Stomach (tissue), 9 donors: ENCODE results near the gene PRKCE. TPM values are rescaled to one million over a fixed set of nuclear protein-coding genes. Genes with fewer than 3 reads are reported as not detected.

Experiments used
- DNase-seq, 2 donors: peaks; one replicate each; pipeline versions ENCODE4 v3.0.0 to v3.0.0-alpha.2; 2013 to 2019
- H3K27ac ChIP-seq, 5 donors: fragments of 200-600 bp in 4 of 5; sonication (generic) in 4 of 5; one replicate each; pipeline ENCODE4 v1.5.1; 2013 to 2019; ENCODE audit warnings: mild to moderate bottlenecking in 1 of 5, moderate library complexity in 1 of 5
- H3K27me3 ChIP-seq, 3 donors: fragments of 200-600 bp; sonication (generic); one replicate each; pipeline ENCODE4 v1.5.1; 2017 to 2019; ENCODE audit warnings: mixed run types in 1 of 3
- H3K36me3 ChIP-seq, 4 donors: fragments of 200-600 bp; sonication (generic); 1 replicate in 3 of 4; 2 replicates in 1 of 4; pipeline ENCODE4 v1.5.1; 2016 to 2019
- H3K4me1 ChIP-seq, 4 donors: fragments of 200-600 bp; sonication (generic); one replicate each; pipeline ENCODE4 v1.5.1; 2016 to 2019
- H3K4me3 ChIP-seq, 4 donors: fragments of 200-600 bp; sonication (generic) in 3 of 4; one replicate each; pipeline ENCODE4 v1.5.1; 2016 to 2019; ENCODE audit warnings: mild to moderate bottlenecking in 1 of 4
- H3K9me3 ChIP-seq, 4 donors: fragments of 200-600 bp; sonication (generic); one replicate each; pipeline ENCODE4 v1.5.1; 2016 to 2019
- EP300 ChIP-seq: sonication (generic); formaldehyde crosslinking; IDR thresholded peaks from one replicate; pipeline ENCODE4 v1.6.1; 2017; ENCODE audit warnings: antibody characterized with exemption
- POLR2A ChIP-seq, 4 donors: fragments of 450-650 bp; IDR thresholded peaks; one replicate each; pipeline ENCODE4 v1.6.1; 2016; ENCODE audit warnings: antibody characterized with exemption in 4 of 4, control low read depth in 2 of 4, mild to moderate bottlenecking in 1 of 4, moderate library complexity in 1 of 4
- POLR2AphosphoS5 ChIP-seq, 3 donors: sonication (generic); formaldehyde crosslinking; IDR thresholded peaks; one replicate each; pipeline ENCODE4 v1.6.1; 2016; ENCODE audit warnings: antibody characterized with exemption in 3 of 3
- WGBS, 5 donors: extraction: QIAGEN DNeasy Blood & Tissue Kit in 3 of 5; methylation state at CpG; one replicate each; pipeline versions ENCODE4 v1.1.5 to v1.1.7; 2013 to 2018; 5-methylcytosine and 5-hydroxymethylcytosine counted together
- intact Hi-C: fragments of 100-400 bp; cut with DNase I; formaldehyde crosslinking; loops from one replicate; pipeline ENCODE4 v1.15.1; 2023; ENCODE audit warnings: low total_unique reads
- polyA plus RNA-seq, 3 donors: library from polyadenylated mRNA; stranded (reverse); fragments of 200-250 nt; gene quantifications; one replicate each; pipeline ENCODE4 v1.2.3, GENCODE V29; 2013
- total RNA-seq, 5 donors: library from RNA; depleted of rRNA; stranded (reverse); fragments of >200 nt; gene quantifications; one replicate each; pipeline versions ENCODE4 v1.1.0 to v1.2.3, GENCODE V29; 2014 to 2016
- TF ChIP-seq, protein P1 (sequence below), 7 experiments: fragments of 450-650 bp in 4 of 7; fragments of 200-600 bp in 3 of 7; sonication (generic) in 3 of 7; IDR thresholded peaks; one replicate each; pipeline ENCODE4 v1.5.1; 2016 to 2019; ENCODE audit warnings: antibody characterized with exemption in 7 of 7, control low read depth in 2 of 7, mild to moderate bottlenecking in 1 of 7
- donor health status: healthy with polysubstance abuse.
- donor health status: Bipolar disorder and iron deficiency.
- donor health status: healthy.

PRKCE gene
- total and polyA plus RNA-seq, 8 donors: 2.0 to 92.0 (median 10.0) TPM

DNA sequence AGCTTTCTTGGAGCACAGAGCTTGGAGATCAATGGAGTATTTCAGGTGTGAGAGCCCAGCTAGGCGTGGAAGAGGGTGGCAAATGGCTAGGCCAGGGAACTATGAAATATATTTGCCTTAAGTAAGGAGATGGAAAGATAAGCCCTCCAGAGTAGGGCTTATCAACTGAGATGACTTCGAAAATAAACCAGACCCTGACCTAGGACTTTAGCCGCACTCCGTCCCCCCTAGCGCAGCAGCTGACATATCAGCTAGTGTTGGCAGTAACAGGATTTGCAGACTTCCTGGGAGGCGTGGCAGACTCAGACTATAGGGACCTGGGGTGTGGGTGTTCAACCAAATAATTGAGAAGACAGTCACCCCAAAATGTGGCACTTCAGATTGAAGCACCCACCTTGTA lies 518.0 kb downstream of the PRKCE start:
- DNase-seq: no peak
- Histone ChIP-seq H3K4me3 (no peak overlapping the region), H3K9me3 (no peaks in the 10 kb centered on the region), H3K4me1 (peaks cover 21 to 43% (median 27%) of the 10 kb centered on the region in 4 donors), H3K27me3 (no peaks in the 10 kb centered on the region), H3K36me3 (no peaks in the 10 kb centered on the region), H3K27ac (no peak overlapping the region)
- intact Hi-C loops: no loop called here
- TF ChIP-seq EP300 (no peak), POLR2AphosphoS5 (IDR thresholded peaks at IDR 0.05) (no peak), POLR2A (IDR thresholded peaks at IDR 0.05) (no peak)
- TF ChIP-seq, protein P1, sequence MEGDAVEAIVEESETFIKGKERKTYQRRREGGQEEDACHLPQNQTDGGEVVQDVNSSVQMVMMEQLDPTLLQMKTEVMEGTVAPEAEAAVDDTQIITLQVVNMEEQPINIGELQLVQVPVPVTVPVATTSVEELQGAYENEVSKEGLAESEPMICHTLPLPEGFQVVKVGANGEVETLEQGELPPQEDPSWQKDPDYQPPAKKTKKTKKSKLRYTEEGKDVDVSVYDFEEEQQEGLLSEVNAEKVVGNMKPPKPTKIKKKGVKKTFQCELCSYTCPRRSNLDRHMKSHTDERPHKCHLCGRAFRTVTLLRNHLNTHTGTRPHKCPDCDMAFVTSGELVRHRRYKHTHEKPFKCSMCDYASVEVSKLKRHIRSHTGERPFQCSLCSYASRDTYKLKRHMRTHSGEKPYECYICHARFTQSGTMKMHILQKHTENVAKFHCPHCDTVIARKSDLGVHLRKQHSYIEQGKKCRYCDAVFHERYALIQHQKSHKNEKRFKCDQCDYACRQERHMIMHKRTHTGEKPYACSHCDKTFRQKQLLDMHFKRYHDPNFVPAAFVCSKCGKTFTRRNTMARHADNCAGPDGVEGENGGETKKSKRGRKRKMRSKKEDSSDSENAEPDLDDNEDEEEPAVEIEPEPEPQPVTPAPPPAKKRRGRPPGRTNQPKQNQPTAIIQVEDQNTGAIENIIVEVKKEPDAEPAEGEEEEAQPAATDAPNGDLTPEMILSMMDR (IDR thresholded peaks at IDR 0.05): no peak
- 70 to 85% (median 82%) methylated on average over 6 of the region's 6 CpGs for WGBS, 5 donors

DNA sequence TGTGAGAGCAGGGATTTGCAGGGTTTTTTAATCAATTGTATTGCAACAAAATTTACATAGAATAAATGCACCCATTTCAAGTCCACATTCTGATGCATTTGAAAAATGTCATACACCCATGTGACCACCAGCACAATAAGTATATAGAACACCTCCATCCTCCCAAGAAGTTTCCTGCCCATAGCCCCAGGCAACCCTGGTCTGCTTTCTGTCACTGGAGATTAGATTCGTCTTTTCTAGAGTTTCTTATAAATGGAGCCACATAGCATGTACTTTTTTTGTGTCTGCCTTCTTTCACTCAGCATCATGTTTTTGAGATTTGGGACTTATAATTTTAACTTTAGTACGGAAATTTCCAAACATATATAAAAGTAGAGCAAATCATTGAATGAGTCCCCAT lies 518.6 kb downstream of the PRKCE start:
- intact Hi-C loops: no loop called here
- Histone ChIP-seq H3K4me1 (peaks cover 21 to 43% (median 27%) of the 10 kb centered on the region in 4 donors), H3K27ac (no peak overlapping the region), H3K27me3 (no peaks in the 10 kb centered on the region), H3K36me3 (no peaks in the 10 kb centered on the region), H3K9me3 (no peaks in the 10 kb centered on the region), H3K4me3 (no peak overlapping the region)
- 37 to 68% (median 45%) methylated on average over 2 of the region's 2 CpGs for WGBS, 5 donors
- no peak for DNase-seq
- TF ChIP-seq EP300 (no peak), POLR2AphosphoS5 (IDR thresholded peaks at IDR 0.05) (no peak), POLR2A (IDR thresholded peaks at IDR 0.05) (no peak)
- TF ChIP-seq, protein P1 (IDR thresholded peaks at IDR 0.05): no peak

DNA sequence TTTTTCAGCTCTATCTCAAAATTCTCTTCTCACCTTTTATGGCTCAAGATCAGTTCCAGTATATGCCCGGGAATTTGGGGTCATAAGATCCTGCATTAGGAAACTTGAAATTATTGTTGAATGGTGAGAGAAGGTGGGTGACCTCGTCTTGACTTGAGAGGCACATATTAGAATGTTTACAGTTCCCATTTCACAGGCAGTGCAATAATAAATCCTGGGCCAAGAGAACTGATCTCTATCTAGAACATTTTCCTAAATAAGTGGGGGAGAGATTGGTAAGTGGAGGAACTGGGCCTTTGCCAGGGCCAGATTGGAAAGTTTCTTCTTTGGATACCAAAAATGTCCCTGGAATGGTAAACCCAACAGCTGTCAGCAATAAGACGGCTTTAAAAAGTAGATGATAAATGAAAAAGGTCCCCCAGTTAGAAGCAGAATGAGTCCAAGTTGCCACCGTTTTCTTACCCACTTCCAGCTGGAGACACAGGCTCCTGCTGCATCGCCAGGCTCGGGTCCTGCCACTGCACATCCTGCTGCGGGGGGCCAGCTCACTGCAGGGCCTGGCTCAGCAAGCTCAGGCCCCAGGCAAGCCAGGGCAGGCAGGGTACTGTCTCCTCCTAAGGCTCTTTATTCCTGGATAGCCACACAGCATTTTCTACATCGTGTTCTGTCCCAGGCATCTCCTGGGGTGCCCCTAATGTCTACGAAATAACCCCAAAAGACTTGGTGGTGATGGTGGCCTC lies 519.3 kb downstream of the PRKCE start:
- H3K4me3 ChIP-seq: no peak overlapping the region
- no peaks in the 10 kb centered on the region for H3K36me3 ChIP-seq
- no peak for DNase-seq
- H3K4me1 ChIP-seq: peaks cover 13 to 41% (median 20%) of the 10 kb centered on the region in 4 donors
- intact Hi-C loops: no loop called here
- TF ChIP-seq, protein P1 (IDR thresholded peaks at IDR 0.05): no peak
- no peak for TF ChIP-seq POLR2A (IDR thresholded peaks at IDR 0.05)
- no peak for TF ChIP-seq POLR2AphosphoS5 (IDR thresholded peaks at IDR 0.05)
- no peak for TF ChIP-seq EP300
- WGBS, 5 donors: 72 to 82% (median 79%) methylated on average over 9 of the region's 9 CpGs
- H3K27ac ChIP-seq: no peak overlapping the region
- H3K27me3 ChIP-seq: no peaks in the 10 kb centered on the region
- H3K9me3 ChIP-seq: no peaks in the 10 kb centered on the region

DNA sequence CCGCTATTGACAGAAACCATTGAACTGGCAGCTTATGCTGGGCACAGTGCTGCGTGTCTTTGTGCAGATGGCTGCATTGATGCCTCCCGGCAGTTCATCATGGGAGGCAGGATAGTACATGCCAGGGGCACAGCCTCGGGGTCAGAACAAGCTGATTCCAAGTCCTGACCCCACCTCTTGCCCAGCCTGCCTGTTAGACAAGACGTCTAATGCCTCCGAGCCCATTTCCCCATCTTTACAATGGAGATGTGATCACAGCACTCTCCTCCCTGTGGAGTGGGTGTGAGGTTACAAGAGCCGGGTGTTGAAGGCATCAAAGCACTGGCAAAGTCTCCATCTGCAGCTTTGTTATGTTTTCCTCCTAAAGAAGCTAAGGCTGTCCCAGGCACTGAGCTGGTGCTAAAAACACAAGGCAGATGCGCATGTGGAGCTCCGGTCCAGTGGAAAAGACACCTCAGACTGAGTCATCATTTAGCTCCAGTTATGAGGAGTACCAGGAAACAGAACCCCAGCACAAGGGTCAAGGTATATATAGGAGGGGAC lies 520.0 kb downstream of the PRKCE start:
- H3K4me1 ChIP-seq: peaks cover 11 to 42% (median 20%) of the 10 kb centered on the region in 4 donors
- no peaks in the 10 kb centered on the region for H3K9me3 ChIP-seq
- WGBS, 5 donors: 76 to 100% (median 88%) methylated on average over 7 to 9 of the region's 9 CpGs
- no peak overlapping the region for H3K27ac ChIP-seq
- intact Hi-C loops: no loop called here
- DNase-seq: no peak
- no peaks in the 10 kb centered on the region for H3K36me3 ChIP-seq
- no peak for TF ChIP-seq EP300
- TF ChIP-seq POLR2A (IDR thresholded peaks at IDR 0.05): no peak
- TF ChIP-seq POLR2AphosphoS5 (IDR thresholded peaks at IDR 0.05): no peak
- no peaks in the 10 kb centered on the region for H3K27me3 ChIP-seq
- no peak overlapping the region for H3K4me3 ChIP-seq
